ENCODE data around the gene RAMP1. TPM values are rescaled to one million over a fixed set of nuclear protein-coding genes. Genes with fewer than 3 reads are reported as not detected.

RAMP1 gene
- total RNA-seq, 1 donor from 2014 or later = 4.4 TPM

DNA sequence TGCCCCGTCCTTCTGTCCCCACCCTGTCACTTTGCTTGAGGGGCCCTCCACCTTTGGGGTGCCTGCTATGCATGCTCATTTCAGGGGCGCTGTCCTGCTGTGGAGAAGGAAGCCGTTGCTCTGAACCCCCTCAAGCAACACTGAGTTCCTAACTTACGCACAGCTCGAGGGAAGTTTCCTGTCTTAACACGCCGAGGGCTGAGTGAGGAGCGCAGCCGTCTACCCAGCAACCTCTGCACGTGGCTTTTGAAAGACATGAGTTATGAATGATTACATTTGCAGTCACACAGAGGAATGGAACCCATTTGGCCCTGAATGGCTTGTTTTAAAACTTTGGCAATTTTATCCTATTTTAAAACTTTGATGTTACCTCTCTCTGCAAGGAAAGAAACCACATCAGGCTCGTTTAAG, 14.0 kb downstream of the RAMP1 start:
- Histone ChIP-seq H3K27me3 (ENCODE audit: control insufficient read depth, insufficient read depth, low read length) (no peaks in the 10 kb centered on the region), H3K36me3 (ENCODE audit: control insufficient read depth, insufficient read depth, low read length) (no peaks in the 10 kb centered on the region), H3K4me3 (ENCODE audit: low read depth, low read length) (no peak overlapping the region)
- TF ChIP-seq, protein P1, sequence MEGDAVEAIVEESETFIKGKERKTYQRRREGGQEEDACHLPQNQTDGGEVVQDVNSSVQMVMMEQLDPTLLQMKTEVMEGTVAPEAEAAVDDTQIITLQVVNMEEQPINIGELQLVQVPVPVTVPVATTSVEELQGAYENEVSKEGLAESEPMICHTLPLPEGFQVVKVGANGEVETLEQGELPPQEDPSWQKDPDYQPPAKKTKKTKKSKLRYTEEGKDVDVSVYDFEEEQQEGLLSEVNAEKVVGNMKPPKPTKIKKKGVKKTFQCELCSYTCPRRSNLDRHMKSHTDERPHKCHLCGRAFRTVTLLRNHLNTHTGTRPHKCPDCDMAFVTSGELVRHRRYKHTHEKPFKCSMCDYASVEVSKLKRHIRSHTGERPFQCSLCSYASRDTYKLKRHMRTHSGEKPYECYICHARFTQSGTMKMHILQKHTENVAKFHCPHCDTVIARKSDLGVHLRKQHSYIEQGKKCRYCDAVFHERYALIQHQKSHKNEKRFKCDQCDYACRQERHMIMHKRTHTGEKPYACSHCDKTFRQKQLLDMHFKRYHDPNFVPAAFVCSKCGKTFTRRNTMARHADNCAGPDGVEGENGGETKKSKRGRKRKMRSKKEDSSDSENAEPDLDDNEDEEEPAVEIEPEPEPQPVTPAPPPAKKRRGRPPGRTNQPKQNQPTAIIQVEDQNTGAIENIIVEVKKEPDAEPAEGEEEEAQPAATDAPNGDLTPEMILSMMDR (IDR thresholded peaks at IDR 0.05; ENCODE audit: insufficient read depth, low read length, poor library complexity, severe bottlenecking) = no peak
- no peak for DNase-seq (ENCODE audit: low read depth)

DNA sequence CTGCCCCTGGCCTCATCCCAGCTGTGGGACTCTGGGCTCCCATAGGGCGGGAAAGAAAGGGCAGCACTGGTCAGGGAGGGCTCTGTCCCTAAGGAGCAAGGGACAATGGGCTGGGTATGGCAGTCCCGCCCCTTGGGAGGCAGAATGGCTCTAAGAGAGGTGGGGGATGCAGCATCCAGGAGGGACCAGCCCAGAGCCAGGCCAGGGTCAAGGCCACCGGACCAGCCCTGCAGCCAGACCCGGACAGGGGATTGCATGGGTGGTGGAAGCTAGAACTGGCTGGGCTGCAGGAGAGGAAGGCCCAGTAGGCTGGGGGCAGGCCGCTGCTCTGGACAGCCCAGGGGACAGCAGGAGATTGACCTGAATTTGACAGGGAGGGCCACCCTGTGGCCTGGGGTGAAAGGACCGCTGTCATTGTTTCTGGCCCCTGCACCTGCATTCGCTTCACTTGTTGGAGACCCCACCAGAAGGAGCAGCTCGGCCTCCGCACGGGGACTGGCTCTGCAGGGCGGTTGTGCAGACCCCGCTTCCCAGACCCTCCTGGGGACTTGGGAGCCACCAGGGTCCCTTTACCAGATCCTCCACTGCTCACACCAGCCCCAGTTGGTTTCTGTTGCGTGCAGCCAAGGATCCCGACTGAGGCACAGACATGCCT, 14.6 kb downstream of the RAMP1 start:
- DNase-seq (ENCODE audit: low read depth) = no peak
- H3K27me3 ChIP-seq (ENCODE audit: control insufficient read depth, insufficient read depth, low read length) = no peaks in the 10 kb centered on the region
- H3K36me3 ChIP-seq (ENCODE audit: control insufficient read depth, insufficient read depth, low read length) = no peaks in the 10 kb centered on the region
- no peak overlapping the region for H3K4me3 ChIP-seq (ENCODE audit: low read depth, low read length)
- TF ChIP-seq, protein P1 (IDR thresholded peaks at IDR 0.05; ENCODE audit: insufficient read depth, low read length, poor library complexity, severe bottlenecking) = no peak

DNA sequence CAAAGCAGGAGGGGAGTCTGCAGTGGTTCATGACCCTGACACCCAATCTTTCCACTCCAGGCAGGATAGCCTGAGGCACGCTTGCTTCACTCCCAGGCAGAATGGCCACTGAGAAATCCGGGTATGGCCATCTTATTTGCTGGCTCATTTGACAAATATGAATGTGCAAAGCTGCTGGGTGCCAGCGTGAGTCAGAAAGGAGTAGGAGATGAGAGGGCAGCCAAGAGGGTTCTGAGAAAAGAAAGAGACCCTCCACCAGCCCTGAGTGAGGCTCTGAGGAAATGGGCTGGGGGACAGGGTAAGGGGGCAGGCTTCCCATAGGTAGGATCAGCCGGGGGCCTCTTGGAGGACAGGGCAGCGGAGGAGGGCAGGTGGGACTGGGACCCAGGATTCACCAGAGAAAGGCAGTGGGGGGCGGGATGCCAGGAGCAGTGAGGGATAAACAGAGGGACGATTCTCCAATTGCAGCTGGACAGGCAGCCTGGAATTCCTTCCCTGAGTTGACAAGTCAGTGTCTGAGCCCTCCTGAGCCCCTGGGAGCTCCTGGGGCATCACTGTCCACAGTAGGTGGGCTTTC, 15.2 kb downstream of the RAMP1 start:
- no peak for DNase-seq (ENCODE audit: low read depth)
- Histone ChIP-seq H3K36me3 (ENCODE audit: control insufficient read depth, insufficient read depth, low read length) (no peaks in the 10 kb centered on the region), H3K4me3 (ENCODE audit: low read depth, low read length) (no peak overlapping the region), H3K27me3 (ENCODE audit: control insufficient read depth, insufficient read depth, low read length) (no peaks in the 10 kb centered on the region)
- TF ChIP-seq, protein P1 (IDR thresholded peaks at IDR 0.05; ENCODE audit: insufficient read depth, low read length, poor library complexity, severe bottlenecking) = no peak

- TF ChIP-seq, protein P1 (IDR thresholded peaks at IDR 0.05; ENCODE audit: insufficient read depth, low read length, poor library complexity, severe bottlenecking) = no peak
- no peak overlapping the region for H3K4me3 ChIP-seq (ENCODE audit: low read depth, low read length)
- DNase-seq (ENCODE audit: low read depth) = no peak
Observed at GRCh38 chr2:237875256-237876060, 16.0 kb downstream of the RAMP1 start.

GRCh38 chr2:237876061-237876526, 16.7 kb downstream of the RAMP1 start:
- no peaks in the 10 kb centered on the region for H3K36me3 ChIP-seq (ENCODE audit: control insufficient read depth, insufficient read depth, low read length)
- DNase-seq (ENCODE audit: low read depth) = no peak
- no peak overlapping the region for H3K4me3 ChIP-seq (ENCODE audit: low read depth, low read length)
- H3K27me3 ChIP-seq (ENCODE audit: control insufficient read depth, insufficient read depth, low read length) = no peaks in the 10 kb centered on the region
- TF ChIP-seq, protein P1 (IDR thresholded peaks at IDR 0.05; ENCODE audit: insufficient read depth, low read length, poor library complexity, severe bottlenecking) = no peak

More at GRCh38 chr2:237875256-237876060, 16.0 kb downstream of the RAMP1 start:
- no peaks in the 10 kb centered on the region for H3K27me3 ChIP-seq (ENCODE audit: control insufficient read depth, insufficient read depth, low read length)
- no peaks in the 10 kb centered on the region for H3K36me3 ChIP-seq (ENCODE audit: control insufficient read depth, insufficient read depth, low read length)

Measured in kidney epithelial cell (primary cell).